Activated CD8-positive, alpha-beta T cell treated with anti-CD3 and anti-CD28 coated beads for 36 hours (primary cell): ENCODE results near the gene ALDH4A1. TPM values are rescaled to one million over a fixed set of nuclear protein-coding genes. Genes with fewer than 3 reads are reported as not detected.

Experiments
- ATAC-seq: fragments of 200-7000 bp; cut with Tn5 transposase; one replicate; pipeline ENCODE4 v1.10.0; 2021; ENCODE audit warnings: mild to moderate bottlenecking, moderate library complexity
- CTCF ChIA-PET: fragments of 350-600 bp; sonication (Branson Sonifier 250); formaldehyde crosslinking; loops from one replicate; lab custom pipeline; 2021; ENCODE audit warnings: antibody characterized with exemption; lab: Charles Lee
- POLR2A ChIA-PET: fragments of 350-600 bp; sonication (Branson Sonifier 250); formaldehyde crosslinking; loops from one replicate; lab custom pipeline; 2021; ENCODE audit warnings: antibody characterized with exemption; lab: Charles Lee
- DNase-seq: peaks from one replicate; pipeline ENCODE4 v3.0.0-alpha.2; 2020
- H3K27ac Mint-ChIP-seq: one replicate; pipeline ENCODE4 v1.8.0; 2021; ENCODE audit warnings: mild to moderate bottlenecking, mixed read lengths
- H3K27me3 Mint-ChIP-seq: one replicate; pipeline ENCODE4 v1.8.0; 2021; ENCODE audit warnings: mixed read lengths
- H3K36me3 Mint-ChIP-seq: one replicate; pipeline ENCODE4 v1.8.0; 2021; ENCODE audit warnings: low read depth, mixed read lengths
- H3K4me1 Mint-ChIP-seq: one replicate; pipeline ENCODE4 v1.8.0; 2021; ENCODE audit warnings: low read depth, mixed read lengths
- H3K4me3 Mint-ChIP-seq: one replicate; pipeline ENCODE4 v1.8.0; 2021; ENCODE audit warnings: mild to moderate bottlenecking, moderate library complexity, mixed read lengths
- H3K9me3 Mint-ChIP-seq: one replicate; pipeline ENCODE4 v1.8.0; 2021; ENCODE audit warnings: mixed read lengths
- CTCF ChIP-seq: fragments of 200-600 bp; IDR thresholded peaks from one replicate; pipeline ENCODE4 v1.8.0; 2022; ENCODE audit warnings: antibody characterized with exemption, mild to moderate bottlenecking
- intact Hi-C: fragments of 100-400 bp; cut with micrococcal nuclease; formaldehyde crosslinking; loops from one replicate; pipeline ENCODE4 v1.10.0; 2022
- total RNA-seq, 2 experiments: library from RNA; stranded (reverse); gene quantifications; one replicate each; pipeline ENCODE4 v1.2.3, GENCODE V29; 2021

ALDH4A1 gene
- total RNA-seq, 2 experiments from 2014 or later: 3.9 to 4.3 TPM

GRCh38 chr1:18920931-18921330 lies 18.6 kb upstream of the ALDH4A1 start:
- CTCF ChIA-PET: interaction anchor here (0.6 to 2.2 kb wide), 3 partner anchors 8 to 47 kb away, joined by 3 to 12 read pairs (median 3); no protein-coding TSS in a partner anchor
- POLR2A ChIA-PET: interaction anchor here (1.2 kb wide), 1 partner anchor 11 kb away, joined by 4 read pairs; no protein-coding TSS in a partner anchor
- intact Hi-C loops: no loop called here
- Mint-ChIP-seq H3K4me3 (no peak overlapping the region), H3K9me3 (peaks cover 2% of the 10 kb centered on the region), H3K36me3 (peaks cover 9% of the 10 kb centered on the region), H3K27me3 (no peaks in the 10 kb centered on the region), H3K4me1 (peaks cover 31% of the 10 kb centered on the region), H3K27ac (no peak overlapping the region)
- DNase-seq: no peak
- no peak for TF ChIP-seq CTCF
- no peak for ATAC-seq

GRCh38 chr1:18919956-18920355 lies 17.6 kb upstream of the ALDH4A1 start:
- intact Hi-C loops: no loop called here
- CTCF ChIA-PET: no interaction called here

GRCh38 chr1:18919197-18919905 lies 17.0 kb upstream of the ALDH4A1 start:
- no peak for ATAC-seq
- Mint-ChIP-seq H3K36me3 (peaks cover 4% of the 10 kb centered on the region), H3K9me3 (no peaks in the 10 kb centered on the region), H3K4me3 (no peak overlapping the region), H3K27me3 (no peaks in the 10 kb centered on the region), H3K27ac (no peak overlapping the region), H3K4me1 (peaks cover 17% of the 10 kb centered on the region)
- TF ChIP-seq CTCF: no peak
- ChIA-PET POLR2A (interaction anchor here (1.2 kb wide), 1 partner anchor 8 kb away, joined by 3 read pairs; no protein-coding TSS in a partner anchor), CTCF (no interaction called here)
- intact Hi-C loops: no loop called here
- no peak for DNase-seq

More at GRCh38 chr1:18919956-18920355, 17.6 kb upstream of the ALDH4A1 start:
- POLR2A ChIA-PET: no interaction called here
- H3K27me3 Mint-ChIP-seq: no peaks in the 10 kb centered on the region
- H3K4me3 Mint-ChIP-seq: no peak overlapping the region
- no peak overlapping the region for H3K27ac Mint-ChIP-seq
- DNase-seq (no peak), ATAC-seq (no peak)
- no peak for TF ChIP-seq CTCF
- no peaks in the 10 kb centered on the region for H3K9me3 Mint-ChIP-seq
- peaks cover 23% of the 10 kb centered on the region for H3K4me1 Mint-ChIP-seq
- peaks cover 4% of the 10 kb centered on the region for H3K36me3 Mint-ChIP-seq

GRCh38 chr1:18918417-18918816 lies 16.1 kb upstream of the ALDH4A1 start:
- Mint-ChIP-seq H3K36me3 (peaks cover 4% of the 10 kb centered on the region), H3K4me3 (no peak overlapping the region), H3K27ac (no peak overlapping the region), H3K4me1 (peaks cover 10% of the 10 kb centered on the region), H3K9me3 (no peaks in the 10 kb centered on the region), H3K27me3 (no peaks in the 10 kb centered on the region)
- no peak for DNase-seq
- TF ChIP-seq CTCF: no peak
- POLR2A ChIA-PET: interaction anchor here (0.7 to 1.2 kb wide), 2 partner anchors 9 kb away, joined by 3 read pairs; no protein-coding TSS in a partner anchor
- CTCF ChIA-PET: no interaction called here
- ATAC-seq: no peak
- intact Hi-C loops: no loop called here

- peaks cover 8% of the 10 kb centered on the region for H3K36me3 Mint-ChIP-seq
- DNase-seq (no peak), ATAC-seq (no peak)
- intact Hi-C loops: no loop called here
- H3K4me3 Mint-ChIP-seq: no peak overlapping the region
- H3K27me3 Mint-ChIP-seq: no peaks in the 10 kb centered on the region
- H3K9me3 Mint-ChIP-seq: no peaks in the 10 kb centered on the region
- H3K27ac Mint-ChIP-seq: no peak overlapping the region
- ChIA-PET POLR2A (no interaction called here), CTCF (interaction anchor here (1.8 to 5.4 kb wide), 2 partner anchors 10 to 33 kb away, joined by 5 to 45 read pairs; no protein-coding TSS in a partner anchor)
- peaks cover 6% of the 10 kb centered on the region for H3K4me1 Mint-ChIP-seq
- no peak for TF ChIP-seq CTCF
These were observed 14.9 kb upstream of the ALDH4A1 start for GRCh38 chr1:18917071-18917799.
